ENCODE results near the gene ZNF662.

DNA sequence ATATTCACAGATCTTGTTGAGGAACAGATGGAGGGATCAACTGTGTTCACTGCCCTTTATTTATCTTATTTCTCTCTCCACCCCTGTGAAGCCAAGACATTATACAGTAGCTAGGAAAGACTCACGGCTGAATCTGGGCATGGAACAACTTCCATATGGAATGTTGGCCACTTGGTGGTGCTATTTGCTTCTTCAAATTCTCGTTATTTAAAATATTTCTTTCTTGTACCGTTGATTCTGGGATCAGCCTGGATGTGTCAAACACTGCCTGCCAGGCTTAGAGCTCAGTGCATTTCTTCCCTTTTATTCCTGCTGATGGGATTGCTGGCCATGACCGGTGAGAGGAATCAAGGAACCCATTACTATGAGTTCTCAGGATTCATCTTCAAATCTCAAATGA, 55.7 kb downstream of the ZNF662 start:
- TF ChIP-seq, protein P1, sequence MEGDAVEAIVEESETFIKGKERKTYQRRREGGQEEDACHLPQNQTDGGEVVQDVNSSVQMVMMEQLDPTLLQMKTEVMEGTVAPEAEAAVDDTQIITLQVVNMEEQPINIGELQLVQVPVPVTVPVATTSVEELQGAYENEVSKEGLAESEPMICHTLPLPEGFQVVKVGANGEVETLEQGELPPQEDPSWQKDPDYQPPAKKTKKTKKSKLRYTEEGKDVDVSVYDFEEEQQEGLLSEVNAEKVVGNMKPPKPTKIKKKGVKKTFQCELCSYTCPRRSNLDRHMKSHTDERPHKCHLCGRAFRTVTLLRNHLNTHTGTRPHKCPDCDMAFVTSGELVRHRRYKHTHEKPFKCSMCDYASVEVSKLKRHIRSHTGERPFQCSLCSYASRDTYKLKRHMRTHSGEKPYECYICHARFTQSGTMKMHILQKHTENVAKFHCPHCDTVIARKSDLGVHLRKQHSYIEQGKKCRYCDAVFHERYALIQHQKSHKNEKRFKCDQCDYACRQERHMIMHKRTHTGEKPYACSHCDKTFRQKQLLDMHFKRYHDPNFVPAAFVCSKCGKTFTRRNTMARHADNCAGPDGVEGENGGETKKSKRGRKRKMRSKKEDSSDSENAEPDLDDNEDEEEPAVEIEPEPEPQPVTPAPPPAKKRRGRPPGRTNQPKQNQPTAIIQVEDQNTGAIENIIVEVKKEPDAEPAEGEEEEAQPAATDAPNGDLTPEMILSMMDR (IDR thresholded peaks at IDR 0.05 in 2 of 3, conservative IDR thresholded peaks at IDR 0.05 in 1 of 3; ENCODE audit: borderline replicate concordance in 1 of 3, insufficient read depth in 1 of 3, low read depth in 2 of 3, low read length in 2 of 3): peak; percentile 62 to 74 (median 69); a peak in 5 of 6 replicates
- TF ChIP-seq EZH2phosphoT487 (IDR thresholded peaks at IDR 0.05; ENCODE audit: borderline replicate concordance): no peak
- TF ChIP-seq EGR1 (IDR thresholded peaks at IDR 0.05; ENCODE audit: low read depth): no peak
- no peak for TF ChIP-seq POLR2A (IDR thresholded peaks at IDR 0.05; ENCODE audit: borderline replicate concordance, extremely low read depth, insufficient read depth, insufficient read length)
- TF ChIP-seq, protein P2, sequence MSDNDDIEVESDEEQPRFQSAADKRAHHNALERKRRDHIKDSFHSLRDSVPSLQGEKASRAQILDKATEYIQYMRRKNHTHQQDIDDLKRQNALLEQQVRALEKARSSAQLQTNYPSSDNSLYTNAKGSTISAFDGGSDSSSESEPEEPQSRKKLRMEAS (IDR thresholded peaks at IDR 0.05): no peak
- TF ChIP-seq CEBPB (IDR thresholded peaks at IDR 0.05; ENCODE audit: low read depth): no peak
